Endothelial cell of umbilical vein (primary cell): Measurements from ENCODE around the gene KCTD10. TPM values are rescaled to one million over a fixed set of nuclear protein-coding genes. Genes with fewer than 3 reads are reported as not detected.

Source experiments
- BruUV-seq: library from RNA; stranded (reverse); fragments of 400-500 nt; replicated peaks from 2 replicates; lab custom pipeline; 2021; lab: Mats Ljungman, UMichigan
- CTCF ChIA-PET: fragments of 300-600, 350-600 bp; sonication (Branson Sonifier 250); formaldehyde crosslinking; loops from one replicate; lab custom pipeline; 2021; ENCODE audit warnings: antibody characterized with exemption, inconsistent platforms; lab: Charles Lee
- POLR2A ChIA-PET: fragments of 300-600, 350-600 bp; sonication (Branson Sonifier 250); formaldehyde crosslinking; loops from one replicate; lab custom pipeline; 2021; ENCODE audit warnings: antibody characterized with exemption, inconsistent platforms; lab: Charles Lee
- DNase-seq: peaks from one replicate; pipeline ENCODE4 v3.0.0-alpha.2; 2011; ENCODE audit warnings: low read depth, low spot score
- FAIRE-seq: peaks from 2 replicates; lab custom pipeline; 2011; peaks lifted over from hg19 to GRCh38; lab: Jason Lieb, UNC
- H2AFZ ChIP-seq: 2 replicates; pipeline ENCODE4 v1.6.0; 2012; ENCODE audit warnings: low read depth, low read length, control low read depth, inconsistent platforms
- H3K27ac ChIP-seq: 2 replicates; pipeline ENCODE4 v1.5.1; 2011; ENCODE audit warnings: low read depth, mild to moderate bottlenecking, control low read depth, low read length, moderate library complexity; ENCODE audit not compliant: insufficient read depth
- H3K27me3 ChIP-seq, 2 experiments: 2 replicates each; pipeline versions ENCODE4 v1.6.0 to v1.6.1; 2011; ENCODE audit warnings: low read length in 2 of 2, mixed read lengths in 1 of 2; ENCODE audit not compliant: control insufficient read depth in 2 of 2, insufficient read depth in 2 of 2
- H3K36me3 ChIP-seq, 2 experiments: 2 replicates in 1 of 2; 3 replicates in 1 of 2; pipeline ENCODE4 v1.5.1; 2011; ENCODE audit warnings: low read length in 2 of 2, mild to moderate bottlenecking in 1 of 2, moderate library complexity in 1 of 2; ENCODE audit not compliant: control insufficient read depth in 2 of 2, insufficient read depth in 2 of 2; ENCODE audit errors: extremely low read depth in 1 of 2
- H3K4me1 ChIP-seq: 3 replicates; pipeline ENCODE4 v1.5.1; 2011; ENCODE audit warnings: mild to moderate bottlenecking, low read length; ENCODE audit not compliant: control insufficient read depth, insufficient read depth; ENCODE audit errors: extremely low read depth
- H3K4me2 ChIP-seq: 2 replicates; pipeline ENCODE4 v1.6.1; 2011; ENCODE audit warnings: low read length, control low read depth, mixed read lengths; ENCODE audit not compliant: insufficient read depth
- H3K4me3 ChIP-seq, 3 experiments: fragments of 200-600 bp in 1 of 3; sonication (generic), shearing (Covaris generic) in 1 of 3; replicated peaks in 1 of 3; 2 replicates each; pipeline ENCODE4 v1.5.1; 2011 to 2016; ENCODE audit warnings: control low read depth in 3 of 3, low read length in 3 of 3, mild to moderate bottlenecking in 2 of 3, inconsistent platforms in 1 of 3, low read depth in 1 of 3, moderate library complexity in 1 of 3; ENCODE audit not compliant: insufficient read depth in 1 of 3
- H3K79me2 ChIP-seq: 2 replicates; pipeline ENCODE4 v1.6.0; 2012; ENCODE audit warnings: low read length, inconsistent platforms; ENCODE audit not compliant: control insufficient read depth, insufficient read depth
- H3K9ac ChIP-seq: replicated peaks from 2 replicates; pipeline ENCODE3; 2011; ENCODE audit warnings: low read length, control low read depth; ENCODE audit not compliant: insufficient read depth; ENCODE audit errors: extremely low read depth
- H3K9me1 ChIP-seq: replicated peaks from 3 replicates; pipeline ENCODE4 v1.6.0; 2011; ENCODE audit warnings: mild to moderate bottlenecking, low read length; ENCODE audit not compliant: control insufficient read depth, insufficient read depth; ENCODE audit errors: extremely low read depth
- H3K9me3 ChIP-seq: replicated peaks from 2 replicates; pipeline ENCODE4 v1.5.1; 2012; ENCODE audit warnings: low read length, inconsistent platforms; ENCODE audit not compliant: control insufficient read depth, insufficient read depth
- H4K20me1 ChIP-seq: replicated peaks from 2 replicates; pipeline ENCODE3; 2011; ENCODE audit warnings: mild to moderate bottlenecking, low read length; ENCODE audit not compliant: control insufficient read depth, insufficient read depth; ENCODE audit errors: extremely low read depth
- EZH2 ChIP-seq: IDR thresholded peaks from 2 replicates; pipeline ENCODE4 v1.6.1; 2012; ENCODE audit warnings: borderline replicate concordance, low read depth, mild to moderate bottlenecking, moderate library complexity, low read length, inconsistent platforms; ENCODE audit not compliant: severe bottlenecking
- FOS ChIP-seq: IDR thresholded peaks from 2 replicates; pipeline ENCODE4 v1.6.1; 2011; ENCODE audit warnings: mild to moderate bottlenecking, low read length, moderate library complexity, borderline replicate concordance; ENCODE audit not compliant: insufficient read depth
- GATA2 ChIP-seq: IDR thresholded peaks from 2 replicates; pipeline ENCODE4 v1.7.0; 2011; ENCODE audit warnings: low read depth, mild to moderate bottlenecking, moderate library complexity, mixed read lengths, low read length; ENCODE audit not compliant: insufficient read length, insufficient read depth
- JUN ChIP-seq: IDR thresholded peaks from 2 replicates; pipeline ENCODE4 v1.6.1; 2011; ENCODE audit warnings: borderline replicate concordance, low read depth; ENCODE audit not compliant: insufficient read length, insufficient read depth
- MYC ChIP-seq: IDR thresholded peaks from one replicate; pipeline ENCODE4 v1.6.1; 2011; ENCODE audit warnings: mild to moderate bottlenecking, low read depth, low read length
- POLR2A ChIP-seq: IDR thresholded peaks from 2 replicates; pipeline ENCODE4 v1.6.1; 2012; ENCODE audit warnings: low read depth, mild to moderate bottlenecking, control low read depth, low read length
- POLR2AphosphoS5 ChIP-seq: IDR thresholded peaks from 2 replicates; pipeline ENCODE4 v1.6.1; 2012; ENCODE audit warnings: low read depth, mild to moderate bottlenecking, control low read depth, low read length, moderate library complexity; ENCODE audit not compliant: insufficient read depth
- dilution Hi-C: fragments of 300-500 bp; cut with MboI; formaldehyde crosslinking; loops from one replicate; pipeline ENCODE4 v1.15.0; 2019; ENCODE audit warnings: low sequenced_read_pairs; ENCODE audit not compliant: extremely low pct_ligation_motif_present
- intact Hi-C: fragments of 100-400 bp; cut with micrococcal nuclease; formaldehyde crosslinking; loops from one replicate; pipeline ENCODE4 v1.10.0; 2022
- polyA plus RNA-seq, 4 experiments: library from polyadenylated mRNA; depleted of rRNA in 3 of 4; stranded (reverse) in 3 of 4; unstranded in 1 of 4; fragments of >200 nt; gene quantifications; 2 replicates each; pipeline versions ENCODE4 v1.2.1 to v1.2.3, GENCODE V29; 2011 to 2012; ENCODE audit warnings: missing spikeins in 1 of 4
- total RNA-seq: library from RNA; stranded (reverse); gene quantifications from 2 replicates; pipeline ENCODE4 v1.2.3, GENCODE V29; 2021
- TF ChIP-seq, protein P1 (sequence below), 2 donors: IDR thresholded peaks; 1 replicate in 1 of 2; 2 replicates in 1 of 2; pipeline ENCODE4 v1.5.1; 2011; ENCODE audit warnings: low read length in 2 of 2, mild to moderate bottlenecking in 2 of 2, moderate library complexity in 2 of 2, control low read depth in 1 of 2, inconsistent platforms in 1 of 2, low read depth in 1 of 2; ENCODE audit not compliant: insufficient read depth in 1 of 2; ENCODE audit errors: extremely low read depth in 1 of 2
- TF ChIP-seq, protein P2 (sequence below): IDR thresholded peaks from 2 replicates; pipeline ENCODE4 v1.6.1; 2011; ENCODE audit not compliant: insufficient read depth, insufficient read length

The KCTD10 gene
- total and polyA plus RNA-seq, 2 donors (not counting 3 experiments of a cell fraction or from before 2014, with no cell fraction given) = 101 to 112 TPM

DNA sequence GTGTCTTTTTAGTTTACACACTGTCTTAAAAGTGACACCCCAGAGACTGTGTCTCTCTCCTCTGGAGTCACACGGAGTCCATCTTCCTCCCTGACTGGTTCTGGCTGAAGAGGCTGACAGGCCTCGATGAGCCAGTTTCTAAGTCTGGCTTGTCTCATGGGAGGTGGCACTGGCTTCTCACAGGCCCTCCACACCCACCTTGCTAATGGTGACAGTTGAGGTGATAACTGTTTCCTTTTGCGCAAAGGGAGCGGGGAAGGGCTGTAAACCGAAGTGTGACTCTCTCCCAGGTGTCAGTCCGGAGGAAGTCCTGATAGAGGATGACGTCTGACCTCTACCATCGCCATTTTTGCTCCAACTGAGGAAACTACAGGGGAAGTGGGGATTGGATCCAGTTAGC, 30.2 kb downstream of the KCTD10 start:
- no peaks in the 10 kb centered on the region for H3K27me3 ChIP-seq
- no peak overlapping the region for H3K27ac ChIP-seq
- TF ChIP-seq, protein P1, sequence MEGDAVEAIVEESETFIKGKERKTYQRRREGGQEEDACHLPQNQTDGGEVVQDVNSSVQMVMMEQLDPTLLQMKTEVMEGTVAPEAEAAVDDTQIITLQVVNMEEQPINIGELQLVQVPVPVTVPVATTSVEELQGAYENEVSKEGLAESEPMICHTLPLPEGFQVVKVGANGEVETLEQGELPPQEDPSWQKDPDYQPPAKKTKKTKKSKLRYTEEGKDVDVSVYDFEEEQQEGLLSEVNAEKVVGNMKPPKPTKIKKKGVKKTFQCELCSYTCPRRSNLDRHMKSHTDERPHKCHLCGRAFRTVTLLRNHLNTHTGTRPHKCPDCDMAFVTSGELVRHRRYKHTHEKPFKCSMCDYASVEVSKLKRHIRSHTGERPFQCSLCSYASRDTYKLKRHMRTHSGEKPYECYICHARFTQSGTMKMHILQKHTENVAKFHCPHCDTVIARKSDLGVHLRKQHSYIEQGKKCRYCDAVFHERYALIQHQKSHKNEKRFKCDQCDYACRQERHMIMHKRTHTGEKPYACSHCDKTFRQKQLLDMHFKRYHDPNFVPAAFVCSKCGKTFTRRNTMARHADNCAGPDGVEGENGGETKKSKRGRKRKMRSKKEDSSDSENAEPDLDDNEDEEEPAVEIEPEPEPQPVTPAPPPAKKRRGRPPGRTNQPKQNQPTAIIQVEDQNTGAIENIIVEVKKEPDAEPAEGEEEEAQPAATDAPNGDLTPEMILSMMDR (IDR thresholded peaks at IDR 0.05; ENCODE audit: extremely low read depth in 1 of 2, insufficient read depth in 1 of 2, low read depth in 1 of 2, low read length in 2 of 2) = no peak
- TF ChIP-seq FOS (no peak), GATA2 (no peak), MYC (no peak), POLR2AphosphoS5 (no peak), POLR2A (no peak), EZH2 (no peak), JUN (no peak)
- TF ChIP-seq, protein P2, sequence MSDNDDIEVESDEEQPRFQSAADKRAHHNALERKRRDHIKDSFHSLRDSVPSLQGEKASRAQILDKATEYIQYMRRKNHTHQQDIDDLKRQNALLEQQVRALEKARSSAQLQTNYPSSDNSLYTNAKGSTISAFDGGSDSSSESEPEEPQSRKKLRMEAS = no peak
- peaks cover 13% of the 10 kb centered on the region for H3K79me2 ChIP-seq
- FAIRE-seq = no peak
- no peak for DNase-seq
- intact Hi-C loops = no loop called here
- no peak overlapping the region for H2AFZ ChIP-seq
- no peaks in the 10 kb centered on the region for H3K9me1 ChIP-seq
- peaks cover 14% of the 10 kb centered on the region for H3K4me1 ChIP-seq
- ChIA-PET CTCF (interaction anchor here (1.7 kb wide), 1 partner anchor 19 kb away, joined by 8 read pairs; no protein-coding TSS in a partner anchor), POLR2A (no interaction called here)
- peaks cover 15 to 17% of the 10 kb centered on the region in 2 experiments for H3K36me3 ChIP-seq
- peaks cover 3% of the 10 kb centered on the region for H4K20me1 ChIP-seq
- no peak overlapping the region for H3K4me3 ChIP-seq
- H3K4me2 ChIP-seq = no peak overlapping the region
- dilution Hi-C loops = no loop called here
- no TSS peak for BruUV-seq
- no peak overlapping the region for H3K9ac ChIP-seq
- H3K9me3 ChIP-seq = no peaks in the 10 kb centered on the region
